MM.1S (cell line): Measurements from ENCODE around the gene TOMM40L.

Source experiments
- EZH2phosphoT487 ChIP-seq: fragments of 300-600 bp; sonication (generic); IDR thresholded peaks from 2 replicates; pipeline ENCODE4 v1.6.1; 2018; ENCODE audit warnings: antibody characterized with exemption, low read length
- TF ChIP-seq, protein P1 (sequence below): fragments of 300-600 bp; sonication (generic); IDR thresholded peaks from 2 replicates; pipeline ENCODE4 v1.5.1; 2016; ENCODE audit warnings: antibody characterized with exemption, low read length, mixed read lengths

DNA sequence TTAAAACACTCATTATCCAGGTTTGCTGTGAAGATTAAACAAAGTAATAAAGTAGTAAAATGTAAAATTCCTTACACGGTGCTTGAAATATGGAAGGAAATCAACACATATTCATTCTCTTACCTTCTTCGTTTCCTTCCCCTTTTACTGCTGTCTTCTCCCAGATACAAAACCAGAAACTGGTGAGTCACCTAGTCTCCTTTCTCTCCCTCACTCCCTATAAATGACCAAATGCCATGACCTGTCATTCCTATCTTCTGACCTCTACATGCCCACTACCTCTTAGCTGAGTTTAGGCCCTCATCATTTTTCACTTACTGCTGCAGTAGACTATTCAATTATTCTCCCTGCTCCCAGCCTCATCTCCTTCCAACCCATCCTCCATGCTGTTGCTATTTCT, 16.5 kb downstream of the TOMM40L start:
- TF ChIP-seq, protein P1, sequence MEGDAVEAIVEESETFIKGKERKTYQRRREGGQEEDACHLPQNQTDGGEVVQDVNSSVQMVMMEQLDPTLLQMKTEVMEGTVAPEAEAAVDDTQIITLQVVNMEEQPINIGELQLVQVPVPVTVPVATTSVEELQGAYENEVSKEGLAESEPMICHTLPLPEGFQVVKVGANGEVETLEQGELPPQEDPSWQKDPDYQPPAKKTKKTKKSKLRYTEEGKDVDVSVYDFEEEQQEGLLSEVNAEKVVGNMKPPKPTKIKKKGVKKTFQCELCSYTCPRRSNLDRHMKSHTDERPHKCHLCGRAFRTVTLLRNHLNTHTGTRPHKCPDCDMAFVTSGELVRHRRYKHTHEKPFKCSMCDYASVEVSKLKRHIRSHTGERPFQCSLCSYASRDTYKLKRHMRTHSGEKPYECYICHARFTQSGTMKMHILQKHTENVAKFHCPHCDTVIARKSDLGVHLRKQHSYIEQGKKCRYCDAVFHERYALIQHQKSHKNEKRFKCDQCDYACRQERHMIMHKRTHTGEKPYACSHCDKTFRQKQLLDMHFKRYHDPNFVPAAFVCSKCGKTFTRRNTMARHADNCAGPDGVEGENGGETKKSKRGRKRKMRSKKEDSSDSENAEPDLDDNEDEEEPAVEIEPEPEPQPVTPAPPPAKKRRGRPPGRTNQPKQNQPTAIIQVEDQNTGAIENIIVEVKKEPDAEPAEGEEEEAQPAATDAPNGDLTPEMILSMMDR, result no peak
- TF ChIP-seq EZH2phosphoT487, result no peak
